DMS153 treated with DMSO at 0.1 percent for 48 hours (cell line): ENCODE results near the gene NECTIN1.

Experiments
- DNase-seq: peaks from one replicate; lab custom pipeline; 2025; ENCODE audit not compliant: unreplicated experiment; lab: John Stamatoyannopoulos, UW

NECTIN1 gene

DNA sequence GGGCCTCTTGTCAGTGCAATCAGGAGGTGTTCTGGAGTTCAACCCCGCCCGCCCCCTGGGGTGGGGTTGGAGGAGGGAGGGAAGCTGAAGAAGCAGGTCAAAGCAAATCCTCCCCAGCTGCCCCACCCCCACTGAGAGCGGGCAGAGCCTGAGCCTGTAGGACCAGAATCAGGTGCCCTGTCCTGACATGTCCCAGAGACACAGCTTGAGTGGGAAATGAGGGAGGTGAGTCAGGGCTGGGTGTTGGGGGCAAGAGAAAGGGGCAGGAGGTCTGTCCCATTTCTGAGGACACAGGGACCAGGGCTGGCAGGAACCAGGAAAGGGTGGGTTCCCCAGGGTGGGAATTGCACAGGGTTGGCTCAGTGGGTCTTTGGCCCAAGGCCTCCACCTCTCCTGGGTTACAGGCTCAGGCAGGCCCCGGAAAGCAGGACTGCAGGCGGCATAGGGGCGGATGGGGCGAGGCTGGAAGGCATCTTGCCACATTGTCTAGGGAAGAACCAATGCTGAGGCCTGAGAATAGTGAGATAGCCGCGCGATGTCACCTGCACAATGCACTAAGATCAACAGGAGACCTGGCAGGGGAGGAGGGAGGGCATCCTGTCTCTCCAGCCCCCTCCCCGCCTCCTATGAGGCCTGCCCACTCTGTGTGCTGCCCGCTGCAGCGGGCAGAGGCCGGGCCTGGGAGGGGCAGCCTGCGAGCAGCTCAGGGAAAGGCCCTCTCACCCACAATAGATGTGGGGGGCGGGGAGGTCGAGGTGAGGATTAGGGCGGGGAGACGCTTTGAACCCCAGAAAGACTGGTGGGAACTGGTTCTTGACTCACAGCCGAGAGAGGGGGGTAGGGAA is 32.4 kb downstream of the NECTIN1 start:
- DNase-seq, result peak; percentile 45

DNA sequence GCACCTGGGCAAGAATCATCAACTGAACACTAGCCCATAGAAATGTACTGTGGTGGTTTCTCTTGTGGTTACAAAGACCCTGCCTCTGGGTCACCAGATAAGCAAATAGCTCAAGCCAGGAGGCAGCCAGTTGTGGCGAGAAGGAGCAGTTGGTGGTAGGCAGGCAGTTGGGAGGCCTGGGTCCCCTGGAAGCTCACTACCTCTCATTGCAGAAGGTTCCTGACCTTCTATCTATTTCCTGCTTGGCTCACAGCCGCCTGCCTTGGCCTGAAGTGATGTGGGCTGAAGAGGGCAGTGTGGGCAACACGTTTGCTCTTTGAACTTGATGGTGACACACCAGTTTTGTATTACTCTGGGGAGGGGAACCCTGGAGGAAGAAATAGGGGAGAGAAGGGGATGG is 34.7 kb downstream of the NECTIN1 start:
- no peak for DNase-seq

DNA sequence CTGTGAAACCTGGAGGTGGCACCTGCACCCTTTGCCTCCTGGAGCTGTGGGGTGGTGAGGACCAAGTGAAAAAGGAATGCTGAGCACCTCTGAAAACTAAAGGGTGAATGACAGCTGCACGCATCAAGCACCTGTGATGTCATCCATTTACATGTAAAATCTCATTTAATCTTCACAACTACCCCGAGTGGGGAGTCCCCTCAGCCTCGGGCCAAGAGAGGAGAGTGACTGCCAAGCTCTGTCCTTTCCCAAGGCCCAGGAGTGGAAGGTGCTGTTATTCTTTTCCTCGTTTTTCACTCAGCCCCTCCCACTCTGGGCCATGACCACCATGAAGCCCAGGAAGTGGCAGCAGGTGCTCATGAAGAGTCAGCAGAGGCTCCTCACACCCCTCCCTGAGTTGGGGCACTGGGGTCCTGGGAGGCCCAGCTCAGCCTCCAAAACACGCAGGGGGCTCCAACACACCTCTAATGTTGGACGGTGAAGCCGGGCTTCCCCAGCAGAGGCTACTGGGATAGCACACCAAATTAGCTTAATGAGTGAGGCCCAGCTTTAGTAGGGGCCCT is 35.7 kb downstream of the NECTIN1 start:
- DNase-seq, result no peak

DNA sequence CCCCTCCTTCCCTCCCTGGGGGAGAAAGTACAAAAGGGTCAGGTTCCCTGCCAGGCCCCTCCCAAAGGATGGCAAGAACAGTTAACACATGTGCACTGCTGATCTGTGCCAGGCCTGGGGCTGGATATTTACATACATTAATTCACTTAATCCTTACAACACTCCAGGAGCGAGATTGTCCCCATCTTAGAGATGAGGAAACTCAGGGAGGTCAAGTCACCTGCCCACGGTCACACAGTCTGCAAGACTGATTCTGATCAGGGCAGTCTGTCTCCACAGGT is 36.5 kb downstream of the NECTIN1 start:
- DNase-seq, result no peak

DNA sequence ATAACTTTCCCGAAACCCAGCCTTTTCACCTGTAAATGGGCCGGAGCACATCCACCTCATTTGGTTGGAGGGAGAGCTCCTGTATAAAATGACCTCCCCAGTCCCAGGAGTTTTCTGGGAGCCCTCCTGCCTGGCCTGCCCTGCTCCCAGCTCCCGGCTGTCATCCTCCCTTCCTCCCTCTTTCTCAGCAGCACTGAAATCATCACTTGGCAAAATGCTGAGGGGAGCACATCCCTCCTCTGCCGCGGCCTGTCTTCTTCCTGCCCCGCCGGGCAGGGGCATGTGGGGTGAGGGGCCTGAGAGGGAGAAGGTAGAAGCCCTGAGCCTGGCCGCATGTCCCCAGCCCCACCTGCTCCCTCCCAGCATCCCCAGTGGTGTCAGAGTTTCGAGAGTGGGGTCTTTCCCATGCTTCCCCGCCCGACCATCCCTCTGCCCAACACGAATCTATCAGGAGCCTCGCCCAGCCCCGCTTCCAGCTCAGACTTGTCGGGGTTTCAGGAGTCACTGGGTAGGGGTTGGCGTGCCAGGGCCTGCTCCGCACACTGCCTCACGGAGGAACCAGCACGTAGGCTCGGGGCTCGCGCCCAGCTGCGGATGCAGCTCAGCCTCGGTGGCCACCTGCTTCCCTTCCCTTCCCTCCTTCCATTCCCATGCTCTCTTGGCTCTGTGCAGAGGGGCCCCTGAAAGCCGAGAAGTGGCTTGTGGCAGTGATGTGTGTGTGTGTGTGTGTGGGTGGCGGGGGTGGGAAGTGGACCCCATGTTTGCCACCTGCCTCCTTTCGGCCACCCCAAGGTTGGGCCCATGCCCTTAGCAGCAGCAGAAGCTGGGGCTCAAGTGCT is 37.1 kb downstream of the NECTIN1 start:
- no peak for DNase-seq

DNA sequence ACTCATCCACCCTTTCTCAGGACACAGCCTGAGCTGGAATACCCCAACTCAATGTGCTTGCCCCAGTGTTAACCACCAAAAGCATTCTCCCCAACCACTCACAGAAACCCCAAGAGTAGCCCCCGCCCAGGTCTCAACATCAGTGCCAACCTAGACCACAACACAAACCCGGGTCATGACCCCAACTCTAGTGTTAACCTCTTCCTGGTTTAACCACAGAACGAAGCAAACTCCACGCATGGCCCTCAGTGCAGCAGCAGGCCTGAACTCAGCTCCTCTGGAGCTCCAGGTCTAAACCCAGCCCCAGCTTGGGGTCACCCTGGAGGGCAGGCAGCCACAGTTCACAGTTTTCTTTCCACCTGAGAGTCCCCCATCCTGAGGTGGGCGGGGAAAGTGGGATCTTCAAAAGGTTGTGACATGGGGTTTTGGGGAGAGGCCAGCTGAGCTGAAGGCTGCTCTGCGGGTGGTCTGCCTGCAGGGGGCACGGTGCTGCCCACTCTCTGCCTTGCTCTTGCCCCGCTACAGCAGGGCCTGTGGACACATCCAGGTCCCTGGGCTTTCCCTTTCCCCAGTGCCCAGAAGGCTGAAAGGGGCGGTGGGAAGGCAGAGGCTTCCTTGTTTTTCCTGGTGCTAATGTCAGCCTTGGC is 37.9 kb downstream of the NECTIN1 start:
- no peak for DNase-seq

DNA sequence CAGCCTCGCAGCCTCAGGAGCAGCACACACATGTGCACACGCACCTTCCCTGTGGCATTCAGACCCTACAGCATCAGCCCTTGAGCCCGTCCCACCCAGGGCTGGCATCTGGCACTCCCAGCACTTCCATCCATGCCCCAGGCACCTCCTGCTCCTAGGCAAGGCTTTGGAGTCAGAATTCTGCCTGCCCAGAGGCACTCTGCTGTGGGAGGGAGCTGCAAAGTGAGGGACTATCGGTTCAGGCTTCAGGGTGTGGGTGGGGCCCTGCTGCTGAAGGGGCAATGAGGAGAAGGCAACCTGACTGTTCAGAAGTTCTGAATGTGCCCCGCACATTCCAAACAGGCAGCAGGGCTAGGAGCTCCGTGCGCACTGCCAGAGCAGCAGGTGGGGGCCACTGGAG is 39.7 kb downstream of the NECTIN1 start:
- no peak for DNase-seq

DNA sequence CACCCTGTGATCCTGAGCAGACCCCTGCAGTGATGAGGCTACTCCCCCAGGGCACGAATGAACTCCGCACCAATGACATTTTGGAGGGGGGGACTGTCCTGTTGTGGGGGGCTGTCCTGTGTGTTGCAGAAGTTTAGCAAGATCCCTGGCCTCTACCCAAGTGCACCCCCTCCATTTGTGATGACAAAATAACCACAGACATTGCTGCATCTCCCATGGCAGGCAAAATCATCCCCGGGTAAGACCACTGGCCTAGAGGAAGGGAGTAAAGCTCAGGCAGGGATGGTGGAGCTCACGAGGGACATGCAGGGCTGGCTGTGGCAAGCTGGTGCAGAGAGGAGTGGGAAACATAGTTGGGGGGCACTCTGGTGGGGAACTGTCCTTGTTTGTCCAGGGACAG is 40.6 kb downstream of the NECTIN1 start:
- no peak for DNase-seq

DNA sequence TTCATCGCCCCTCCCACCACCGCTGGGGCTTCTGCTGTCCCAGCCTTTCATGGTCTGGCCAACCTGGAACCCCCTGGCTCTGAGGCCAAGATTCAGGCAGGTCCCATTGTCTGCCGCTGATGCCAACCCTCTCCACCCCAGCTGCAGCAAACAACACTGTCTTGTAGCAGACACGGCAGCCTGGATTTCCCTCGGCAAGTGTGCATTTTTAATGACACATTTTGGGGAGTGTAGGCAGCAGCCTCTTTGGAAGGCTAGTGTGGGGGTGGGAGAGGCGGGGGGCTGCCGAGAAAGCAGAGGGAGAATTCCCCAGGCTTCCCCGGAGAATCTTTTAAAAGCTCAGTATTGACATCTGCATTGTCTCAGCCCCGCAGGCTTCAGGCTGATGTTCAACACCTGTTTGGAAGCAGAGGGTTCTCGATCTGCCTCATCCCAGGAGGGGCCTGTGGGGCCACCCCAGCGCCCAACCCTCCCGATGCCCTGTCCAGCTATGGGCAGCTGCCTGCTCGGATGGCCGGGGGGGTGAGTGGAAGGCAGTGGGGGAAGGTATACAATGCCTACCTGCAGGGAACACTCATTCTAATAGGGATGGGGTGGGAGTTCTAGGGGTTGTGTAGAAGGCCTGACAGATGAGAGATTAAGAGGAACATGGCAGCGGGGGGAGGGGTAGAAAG is 41.5 kb downstream of the NECTIN1 start:
- no peak for DNase-seq

DNA sequence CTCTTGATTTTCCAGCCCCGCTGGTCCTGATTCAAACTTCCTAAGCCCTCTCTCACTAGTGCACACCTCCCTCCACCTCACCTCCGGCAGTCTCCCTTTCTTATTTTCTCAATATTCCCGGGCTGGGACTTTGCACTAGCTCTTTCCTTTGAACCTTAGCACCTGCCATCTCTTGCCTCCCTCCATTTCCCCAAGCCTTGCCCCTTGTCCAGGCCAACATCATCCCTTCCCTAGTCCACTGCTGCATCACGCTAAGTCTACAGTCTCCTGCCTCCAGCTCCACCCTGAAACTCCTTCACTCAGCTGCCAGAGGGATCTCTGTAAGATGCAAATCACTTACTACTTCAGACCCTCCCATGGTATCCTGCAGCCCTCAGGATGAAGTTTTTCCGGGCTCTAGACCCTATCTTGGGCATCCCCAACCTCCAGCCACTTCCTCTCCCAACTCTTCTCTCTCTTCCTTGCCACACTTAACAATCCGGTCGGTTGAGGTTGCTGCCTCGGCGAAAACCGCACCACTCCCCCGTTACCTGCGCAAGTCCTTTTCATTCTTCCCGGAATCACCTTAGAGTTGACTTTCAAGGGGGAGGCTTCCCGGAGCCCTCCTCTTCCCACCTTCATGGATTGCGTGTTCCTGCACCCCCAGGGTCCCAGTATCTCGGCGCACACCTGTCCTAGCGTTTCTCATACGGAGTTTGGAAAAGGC is 42.7 kb downstream of the NECTIN1 start:
- DNase-seq, result no peak

DNA sequence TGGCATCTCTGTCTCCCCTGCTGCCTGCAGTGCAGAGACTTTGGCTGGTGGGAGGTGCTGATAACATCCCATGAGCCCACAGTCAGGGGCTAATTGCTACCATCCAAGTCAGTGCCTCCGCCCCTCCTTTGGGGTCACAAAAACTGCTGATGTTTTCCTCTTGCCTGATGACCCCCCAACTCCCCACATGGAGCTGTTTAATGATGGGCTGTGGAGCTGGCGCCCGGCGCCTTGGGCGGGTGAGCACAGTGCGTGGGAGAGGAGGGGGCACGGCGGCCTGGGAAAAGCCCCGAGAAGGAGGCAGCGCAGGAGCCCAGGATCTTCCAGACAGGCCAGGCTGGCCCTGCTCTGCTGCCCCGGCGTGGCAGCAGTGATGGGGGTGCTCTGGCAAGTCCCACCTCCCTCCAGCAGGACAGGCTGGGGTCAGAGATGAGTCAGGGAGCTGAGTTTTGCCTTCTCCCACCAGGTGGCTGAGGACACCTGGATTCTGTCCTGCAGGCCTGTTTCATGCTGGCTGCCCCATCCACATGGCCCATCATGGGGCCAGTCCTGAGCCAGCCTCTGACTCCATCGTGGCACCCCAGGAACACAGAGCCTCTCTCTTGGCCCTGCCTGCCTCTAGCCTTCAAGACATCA is 43.8 kb downstream of the NECTIN1 start:
- DNase-seq, result no peak

DNA sequence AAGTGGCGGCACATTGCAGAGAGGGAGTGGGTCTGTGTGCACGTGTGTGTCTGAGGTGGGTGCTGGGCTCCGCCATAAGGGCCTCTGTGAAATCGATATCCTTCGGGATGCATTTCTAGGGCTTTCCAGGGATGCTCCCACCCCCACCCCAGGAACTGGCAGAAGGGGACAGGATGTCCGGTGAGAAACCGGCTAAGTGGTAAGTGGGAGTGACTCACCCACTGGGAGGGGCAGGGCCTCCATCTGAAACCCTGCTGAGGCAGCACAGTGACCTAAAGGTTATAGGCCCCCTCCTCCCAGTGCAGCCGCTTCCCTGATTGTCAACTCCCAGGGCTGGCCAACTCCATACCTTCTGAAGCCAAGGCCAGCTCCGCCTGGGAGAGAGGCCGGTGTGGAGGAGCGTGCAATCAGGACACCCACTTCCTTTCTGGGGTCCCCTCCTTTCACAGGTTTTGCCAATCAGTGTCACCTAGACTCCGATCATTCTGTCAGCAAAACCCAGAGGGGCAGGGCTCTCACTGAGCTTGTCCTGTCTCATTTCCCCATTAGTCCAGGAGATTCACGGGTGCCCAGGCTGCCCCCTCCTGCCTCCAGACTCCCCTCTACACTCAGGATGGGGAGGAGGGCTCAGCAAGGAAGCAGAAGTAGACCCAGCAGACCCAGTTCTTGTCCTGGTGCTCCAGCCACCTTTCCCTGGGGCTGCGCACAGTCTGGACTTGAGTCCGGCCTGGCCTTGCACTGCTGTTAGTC is 44.5 kb downstream of the NECTIN1 start:
- no peak for DNase-seq

DNA sequence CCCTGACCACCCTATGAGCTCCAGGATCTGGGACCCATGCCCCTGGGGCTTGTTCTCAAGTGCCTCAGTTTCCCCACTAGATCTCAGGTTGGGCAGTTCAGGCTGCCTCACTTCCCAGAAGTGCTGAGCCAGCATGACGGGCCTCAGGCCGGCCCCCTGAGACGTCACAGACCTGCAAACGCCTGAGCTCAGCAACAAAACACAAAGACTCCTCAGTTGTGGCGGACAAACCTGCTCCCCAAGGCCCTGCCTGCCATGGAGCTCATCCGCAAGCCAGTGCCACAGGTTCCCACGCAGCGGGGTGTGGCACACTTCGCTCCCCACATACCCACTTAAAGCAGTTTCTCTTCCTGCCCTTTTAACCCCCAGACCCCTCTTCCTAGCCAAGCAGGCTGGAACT is 45.2 kb downstream of the NECTIN1 start:
- DNase-seq, result no peak

DNA sequence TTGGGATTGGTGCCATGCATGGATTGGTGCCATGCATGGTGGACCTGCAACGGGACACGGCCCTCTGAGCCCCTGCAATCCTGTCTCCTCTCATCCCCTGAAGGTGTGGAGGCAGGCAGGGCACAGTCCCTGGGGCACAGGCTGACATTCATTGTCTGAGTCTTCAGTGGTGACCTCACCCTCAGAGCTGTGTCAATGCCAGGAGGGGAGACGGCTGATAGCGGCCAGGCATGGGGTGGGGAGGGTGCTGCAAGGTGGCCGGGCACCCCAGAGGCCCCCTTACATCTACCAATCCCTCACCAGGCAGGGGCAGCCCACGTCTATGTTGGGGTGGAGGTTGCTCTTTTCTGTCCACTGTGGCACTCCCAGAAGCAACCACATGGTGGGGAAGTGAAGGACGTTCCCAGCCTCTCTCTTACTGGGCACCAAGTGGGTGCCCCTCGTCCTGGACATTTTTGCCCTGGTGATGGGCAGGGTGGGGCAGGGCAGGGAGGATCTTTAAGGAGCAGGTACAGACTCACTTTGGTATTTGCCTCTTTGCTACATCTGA is 47.6 kb downstream of the NECTIN1 start:
- no peak for DNase-seq

DNA sequence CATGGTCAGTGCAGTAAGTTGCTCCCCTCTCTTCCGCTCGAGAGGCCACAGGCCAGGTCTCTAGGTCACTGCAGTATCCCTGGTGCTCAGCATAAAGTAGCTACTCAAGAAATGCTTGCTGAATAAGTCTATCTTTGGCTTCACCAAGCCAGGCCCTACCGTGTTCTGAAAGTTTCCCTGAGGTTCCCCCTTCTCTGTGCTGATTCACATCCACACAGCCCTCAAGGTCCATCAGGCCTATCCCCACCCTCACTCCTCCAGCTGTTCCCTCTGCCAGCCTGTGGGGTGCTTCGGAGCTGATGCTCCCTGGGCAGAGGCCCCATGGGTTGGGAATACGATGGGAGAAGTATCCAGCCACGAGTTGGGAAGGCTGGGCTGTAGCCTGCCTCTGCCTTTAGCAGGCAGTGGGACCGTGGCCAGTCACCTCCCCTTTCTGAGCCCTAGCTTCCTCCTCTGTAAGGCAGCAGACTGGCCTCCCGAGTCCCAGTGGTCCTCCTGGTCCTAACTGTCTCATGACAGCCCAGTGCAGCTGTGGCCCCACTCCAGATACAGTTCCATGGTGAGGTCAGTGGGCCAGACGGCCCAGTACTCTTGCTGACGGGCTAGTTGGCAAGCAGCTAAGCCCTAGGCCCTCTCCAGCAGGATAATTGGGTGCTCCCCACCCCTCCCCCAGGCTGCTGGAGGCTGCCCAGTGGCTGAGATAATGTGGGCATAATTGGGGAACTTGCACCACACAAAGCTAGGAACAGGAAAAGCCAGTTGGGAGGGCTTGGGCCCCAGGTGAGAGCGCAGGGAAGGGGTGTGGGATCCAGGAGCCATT is 48.2 kb downstream of the NECTIN1 start:
- no peak for DNase-seq

DNA sequence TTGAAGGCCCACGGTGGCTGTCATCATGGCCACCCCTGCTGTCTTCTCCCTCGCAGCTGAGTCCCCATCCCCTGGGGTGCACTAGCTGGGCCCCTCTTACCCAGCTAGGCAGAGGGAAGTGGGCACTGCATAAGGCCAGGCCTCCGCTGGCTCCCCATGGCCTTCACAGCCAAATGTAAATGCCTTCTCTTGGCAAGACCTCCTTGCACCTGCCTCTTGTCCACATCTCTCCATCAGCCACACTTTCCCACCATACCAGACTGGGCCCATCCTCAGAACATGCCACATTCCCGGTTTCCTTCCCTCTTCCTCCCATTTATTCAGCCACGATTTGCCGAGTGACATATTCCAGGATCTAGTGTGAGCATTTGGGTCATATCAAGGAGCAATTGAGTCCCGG is 49.7 kb downstream of the NECTIN1 start:
- no peak for DNase-seq

DNA sequence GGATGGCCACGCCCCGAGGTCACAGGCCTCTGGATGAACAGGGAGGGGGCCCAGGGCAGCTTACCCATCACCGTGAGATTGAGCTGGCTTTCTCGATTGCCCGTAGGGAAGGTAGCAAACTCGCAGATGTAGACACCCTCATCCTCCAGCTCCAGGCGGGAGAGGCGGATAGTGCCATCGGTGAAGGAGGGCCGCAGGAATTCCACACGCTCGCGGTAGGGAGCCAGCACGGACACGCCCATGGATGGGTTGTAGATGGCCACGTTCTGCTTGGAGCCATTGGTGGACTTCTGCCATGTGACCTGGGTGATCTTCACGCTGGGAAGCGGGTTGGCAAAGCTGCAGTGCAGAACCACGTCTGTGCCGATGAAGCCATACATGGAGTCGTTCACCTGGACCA is 50.6 kb downstream of the NECTIN1 start:
- DNase-seq, result no peak

DNA sequence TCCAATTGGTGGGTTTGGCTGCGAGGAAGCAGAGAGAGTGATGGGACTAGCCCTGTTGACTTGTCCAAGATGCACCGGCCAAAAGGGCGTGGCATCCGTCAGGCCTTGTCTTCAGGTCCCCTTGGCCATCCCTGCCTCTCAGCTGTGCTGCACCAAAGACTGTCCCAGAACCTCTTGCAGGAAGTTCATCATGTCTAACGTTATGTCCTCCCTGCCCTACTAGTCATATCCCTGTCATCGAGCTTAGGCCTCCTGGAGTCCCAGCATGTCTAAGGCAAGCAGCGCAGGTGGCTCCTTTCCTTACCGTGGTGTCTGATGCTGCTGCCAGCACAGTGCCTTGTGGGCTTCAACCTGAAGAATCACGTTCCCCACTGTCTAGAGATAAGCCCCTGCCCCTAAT is 51.2 kb downstream of the NECTIN1 start:
- no peak for DNase-seq
